Caco-2 (cell line): Measurements from ENCODE around the gene CISD3. TPM values are rescaled to one million over a fixed set of nuclear protein-coding genes. Genes with fewer than 3 reads are reported as not detected.
A peak's percentile ranks its signal among the peaks of the same experiment; 100 is the strongest.

Source experiments
- BruUV-seq: library from RNA; stranded (reverse); fragments of 400-500 nt; replicated peaks from 2 replicates; lab custom pipeline; 2021; lab: Mats Ljungman, UMichigan
- CTCF ChIA-PET: fragments of 300-600 bp; sonication (Branson Sonifier 250); formaldehyde crosslinking; loops from one replicate; lab custom pipeline; 2022; ENCODE audit warnings: antibody characterized with exemption; lab: Charles Lee
- POLR2A ChIA-PET: fragments of 300-600 bp; sonication (Branson Sonifier 250); formaldehyde crosslinking; loops from one replicate; lab custom pipeline; 2022; ENCODE audit warnings: antibody characterized with exemption; lab: Charles Lee
- DNase-seq, 2 experiments: peaks; one replicate each; pipeline versions ENCODE4 v3.0.0 to v3.0.0-alpha.2; 2020 to 2022
- H3K27me3 ChIP-seq: replicated peaks from 2 replicates; pipeline ENCODE4 v1.6.0; 2011; ENCODE audit warnings: low read length; ENCODE audit not compliant: control insufficient read depth, insufficient read depth
- H3K36me3 ChIP-seq: 2 replicates; pipeline ENCODE4 v1.5.1; 2011; ENCODE audit warnings: low read length; ENCODE audit not compliant: control insufficient read depth, insufficient read depth
- H3K4me1 ChIP-seq: fragments of 250-450 bp; sonication (Bioruptor Pico); 2 replicates; pipeline ENCODE4 v1.5.1; 2020; ENCODE audit warnings: mild to moderate bottlenecking
- H3K4me3 ChIP-seq: 2 replicates; pipeline ENCODE4 v1.5.1; 2011; ENCODE audit warnings: low read depth, mild to moderate bottlenecking, control low read depth, low read length
- H3K9me3 ChIP-seq: fragments of 250-450 bp; sonication (Bioruptor Pico); 2 replicates; pipeline ENCODE4 v1.5.1; 2020; ENCODE audit warnings: mild to moderate bottlenecking, moderate library complexity
- H3K27ac Mint-ChIP-seq: one replicate; pipeline ENCODE4 v1.8.0; 2022; ENCODE audit warnings: mixed read lengths; ENCODE audit not compliant: unreplicated experiment
- H3K27me3 Mint-ChIP-seq: one replicate; pipeline ENCODE4 v1.8.0; 2022; ENCODE audit warnings: mixed read lengths; ENCODE audit not compliant: insufficient read depth, unreplicated experiment
- H3K36me3 Mint-ChIP-seq: one replicate; pipeline ENCODE4 v1.8.0; 2022; ENCODE audit warnings: mild to moderate bottlenecking, mixed read lengths; ENCODE audit not compliant: insufficient read depth, unreplicated experiment
- H3K4me1 Mint-ChIP-seq: one replicate; pipeline ENCODE4 v1.8.0; 2022; ENCODE audit warnings: low read depth, mixed read lengths; ENCODE audit not compliant: unreplicated experiment
- H3K4me3 Mint-ChIP-seq: one replicate; pipeline ENCODE4 v1.8.0; 2022; ENCODE audit warnings: mild to moderate bottlenecking, moderate library complexity, mixed read lengths; ENCODE audit not compliant: unreplicated experiment
- H3K9me3 Mint-ChIP-seq: one replicate; pipeline ENCODE4 v1.8.0; 2022; ENCODE audit warnings: mixed read lengths; ENCODE audit not compliant: unreplicated experiment
- intact Hi-C: fragments of 100-400 bp; cut with micrococcal nuclease; formaldehyde crosslinking; loops from one replicate; pipeline ENCODE4 v1.10.0; 2022; ENCODE audit not compliant: unreplicated experiment
- total RNA-seq: library from RNA; stranded (reverse); gene quantifications from 2 replicates; pipeline ENCODE4 v1.2.3, GENCODE V29; 2022
- TF ChIP-seq, protein P1 (sequence below), 2 experiments: fragments of 200-600 bp in 1 of 2; IDR thresholded peaks; 1 replicate in 1 of 2; 2 replicates in 1 of 2; pipeline versions ENCODE4 v1.5.1 to v1.8.0; 2011 to 2022; ENCODE audit warnings: antibody characterized with exemption in 1 of 2, control low read depth in 1 of 2, inconsistent platforms in 1 of 2, low read depth in 1 of 2, low read length in 1 of 2, mild to moderate bottlenecking in 1 of 2, moderate library complexity in 1 of 2; ENCODE audit not compliant: insufficient read depth in 1 of 2, severe bottlenecking in 1 of 2, unreplicated experiment in 1 of 2

CISD3 gene
- total RNA-seq, 1 experiment from 2014 or later: 16.6 TPM

DNA sequence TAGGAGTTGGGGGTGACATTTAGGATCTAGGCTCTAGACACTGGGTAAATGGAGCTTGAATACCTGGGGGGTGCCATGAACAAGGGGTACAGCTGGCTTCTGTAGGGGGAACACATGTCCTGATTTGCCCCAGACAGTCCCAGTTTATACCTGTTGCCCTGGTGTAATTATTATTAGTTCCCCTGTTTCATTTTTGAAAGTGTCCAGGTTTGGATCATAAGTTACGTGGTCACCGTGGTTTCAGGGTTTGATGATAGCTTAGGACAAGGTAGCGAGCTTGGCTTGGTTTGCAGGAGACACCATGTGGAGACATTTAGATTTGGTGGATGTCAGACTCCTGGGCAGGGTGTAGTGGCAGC, 19.6 kb upstream of the CISD3 start:
- TF ChIP-seq, protein P1, sequence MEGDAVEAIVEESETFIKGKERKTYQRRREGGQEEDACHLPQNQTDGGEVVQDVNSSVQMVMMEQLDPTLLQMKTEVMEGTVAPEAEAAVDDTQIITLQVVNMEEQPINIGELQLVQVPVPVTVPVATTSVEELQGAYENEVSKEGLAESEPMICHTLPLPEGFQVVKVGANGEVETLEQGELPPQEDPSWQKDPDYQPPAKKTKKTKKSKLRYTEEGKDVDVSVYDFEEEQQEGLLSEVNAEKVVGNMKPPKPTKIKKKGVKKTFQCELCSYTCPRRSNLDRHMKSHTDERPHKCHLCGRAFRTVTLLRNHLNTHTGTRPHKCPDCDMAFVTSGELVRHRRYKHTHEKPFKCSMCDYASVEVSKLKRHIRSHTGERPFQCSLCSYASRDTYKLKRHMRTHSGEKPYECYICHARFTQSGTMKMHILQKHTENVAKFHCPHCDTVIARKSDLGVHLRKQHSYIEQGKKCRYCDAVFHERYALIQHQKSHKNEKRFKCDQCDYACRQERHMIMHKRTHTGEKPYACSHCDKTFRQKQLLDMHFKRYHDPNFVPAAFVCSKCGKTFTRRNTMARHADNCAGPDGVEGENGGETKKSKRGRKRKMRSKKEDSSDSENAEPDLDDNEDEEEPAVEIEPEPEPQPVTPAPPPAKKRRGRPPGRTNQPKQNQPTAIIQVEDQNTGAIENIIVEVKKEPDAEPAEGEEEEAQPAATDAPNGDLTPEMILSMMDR (IDR thresholded peaks at IDR 0.05; ENCODE audit: insufficient read depth in 1 of 2, low read depth in 1 of 2, low read length in 1 of 2, severe bottlenecking in 1 of 2, unreplicated experiment in 1 of 2): no peak
- Histone ChIP-seq H3K4me1 (no peaks in the 10 kb centered on the region; the same call in 1 of the 2 replicates), H3K9me3 (no peaks in the 10 kb centered on the region), H3K4me3 (no peak overlapping the region), H3K36me3 (peaks cover 4% of the 10 kb centered on the region), H3K27me3 (no peaks in the 10 kb centered on the region)
- BruUV-seq: no TSS peak
- Mint-ChIP-seq H3K36me3 (peaks cover 28% of the 10 kb centered on the region), H3K4me1 (peaks cover 27% of the 10 kb centered on the region), H3K27me3 (no peaks in the 10 kb centered on the region), H3K27ac (peak overlapping the region; percentile 10), H3K9me3 (no peaks in the 10 kb centered on the region), H3K4me3 (no peak overlapping the region)
- DNase-seq: no peak
- intact Hi-C loops: no loop called here
- POLR2A ChIA-PET: no interaction called here
- CTCF ChIA-PET: interaction anchor here (0.6 to 1.5 kb wide), 6 partner anchors 15 to 39 kb away, joined by 3 to 8 read pairs (median 3); partner anchors contain the start of gene EPOP

DNA sequence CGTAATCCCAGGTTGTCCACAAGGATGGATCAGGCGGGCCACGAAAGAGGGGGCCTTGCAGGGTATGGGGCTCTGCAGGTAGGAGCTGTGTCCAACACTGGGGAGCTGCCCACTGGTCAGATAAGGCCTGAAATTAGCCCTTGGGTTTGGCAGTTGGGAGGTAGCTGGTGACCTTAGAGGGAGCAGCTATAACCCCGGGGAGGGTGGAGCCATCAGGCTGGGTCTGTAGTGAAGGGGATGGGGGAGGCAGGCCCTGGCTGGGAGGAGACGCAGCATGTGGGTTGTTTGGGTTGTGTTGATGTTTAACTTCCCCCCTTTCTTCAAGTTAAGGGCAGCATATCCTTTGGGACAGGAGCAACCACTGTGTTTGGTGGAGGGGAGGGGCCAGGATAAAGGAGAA, 19.2 kb upstream of the CISD3 start:
- no peak overlapping the region for H3K4me3 ChIP-seq
- no peaks in the 10 kb centered on the region for H3K27me3 ChIP-seq
- DNase-seq: peak in 1 of 2 experiments; percentile 61
- intact Hi-C loops: no loop called here
- peaks cover 4% of the 10 kb centered on the region for H3K36me3 ChIP-seq
- no TSS peak for BruUV-seq
- peak overlapping the region; percentile 20 for H3K27ac Mint-ChIP-seq
- peaks cover 27% of the 10 kb centered on the region for H3K4me1 Mint-ChIP-seq
- H3K27me3 Mint-ChIP-seq: no peaks in the 10 kb centered on the region
- H3K4me3 Mint-ChIP-seq: no peak overlapping the region
- ChIA-PET POLR2A (no interaction called here), CTCF (interaction anchor here (0.6 to 1.5 kb wide), 7 partner anchors 16 to 38 kb away, joined by 3 to 8 read pairs (median 3); partner anchors contain the start of gene EPOP)
- H3K36me3 Mint-ChIP-seq: peaks cover 24% of the 10 kb centered on the region
- no peaks in the 10 kb centered on the region for H3K9me3 ChIP-seq
- no peaks in the 10 kb centered on the region; the same call in 1 of the 2 replicates for H3K4me1 ChIP-seq
- H3K9me3 Mint-ChIP-seq: no peaks in the 10 kb centered on the region
- TF ChIP-seq, protein P1 (IDR thresholded peaks at IDR 0.05; ENCODE audit: insufficient read depth in 1 of 2, low read depth in 1 of 2, low read length in 1 of 2, severe bottlenecking in 1 of 2, unreplicated experiment in 1 of 2): no peak

DNA sequence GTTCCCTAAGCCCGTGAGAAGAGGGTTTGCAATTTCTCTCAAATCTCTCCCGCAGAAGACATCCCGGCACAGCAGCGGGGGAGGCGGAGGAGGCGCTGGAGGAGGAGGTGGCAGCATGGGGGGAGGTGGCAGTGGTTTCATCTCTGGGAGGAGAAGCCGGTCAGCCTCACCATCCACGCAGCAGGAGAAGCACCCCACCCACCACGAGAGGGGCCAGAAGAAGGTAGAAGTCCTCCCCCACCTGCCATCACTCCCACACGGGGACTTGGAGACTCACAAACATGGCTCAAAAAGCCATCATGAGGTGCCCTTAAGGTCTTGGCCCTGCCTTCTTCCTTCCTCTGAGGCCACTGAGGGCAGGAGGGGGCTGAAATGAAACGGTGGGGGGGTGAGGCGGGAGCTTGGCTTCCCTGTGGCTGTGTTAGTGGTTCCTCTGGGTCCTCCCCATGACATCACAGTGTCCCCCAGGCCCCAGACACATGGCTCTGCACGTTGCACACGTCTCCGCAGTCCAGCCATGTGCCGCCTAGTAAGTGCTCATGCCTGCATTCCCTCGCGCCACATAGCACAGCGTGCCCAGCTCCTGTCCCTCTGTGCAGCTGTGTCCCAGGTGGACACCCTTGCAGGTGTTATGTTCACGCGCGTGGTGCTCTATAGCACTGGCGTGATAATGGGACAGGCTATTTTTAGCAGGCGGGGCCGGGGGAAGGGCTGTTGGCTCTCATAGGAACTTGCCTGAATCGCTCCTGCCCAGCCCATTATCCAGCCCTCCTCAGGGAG, 18.2 kb upstream of the CISD3 start:
- ChIA-PET POLR2A (no interaction called here), CTCF (no interaction called here)
- Mint-ChIP-seq H3K36me3 (peaks cover 22% of the 10 kb centered on the region), H3K27ac (no peak overlapping the region), H3K4me3 (no peak overlapping the region), H3K9me3 (no peaks in the 10 kb centered on the region), H3K4me1 (peaks cover 27% of the 10 kb centered on the region), H3K27me3 (no peaks in the 10 kb centered on the region)
- intact Hi-C loops: no loop called here
- no peaks in the 10 kb centered on the region for H3K9me3 ChIP-seq
- no peak for DNase-seq
- no TSS peak for BruUV-seq
- H3K4me3 ChIP-seq: no peak overlapping the region
- H3K4me1 ChIP-seq: no peaks in the 10 kb centered on the region; the same call in 1 of the 2 replicates
- H3K27me3 ChIP-seq: no peaks in the 10 kb centered on the region
- peaks cover 6% of the 10 kb centered on the region for H3K36me3 ChIP-seq
- TF ChIP-seq, protein P1 (IDR thresholded peaks at IDR 0.05; ENCODE audit: insufficient read depth in 1 of 2, low read depth in 1 of 2, low read length in 1 of 2, severe bottlenecking in 1 of 2, unreplicated experiment in 1 of 2): no peak
